Measurements from ENCODE around the gene VAPB. TPM values are rescaled to one million over a fixed set of nuclear protein-coding genes. Genes with fewer than 3 reads are reported as not detected.

VAPB gene
- total RNA-seq, 1 experiment from 2014 or later, result 51.1 TPM

DNA sequence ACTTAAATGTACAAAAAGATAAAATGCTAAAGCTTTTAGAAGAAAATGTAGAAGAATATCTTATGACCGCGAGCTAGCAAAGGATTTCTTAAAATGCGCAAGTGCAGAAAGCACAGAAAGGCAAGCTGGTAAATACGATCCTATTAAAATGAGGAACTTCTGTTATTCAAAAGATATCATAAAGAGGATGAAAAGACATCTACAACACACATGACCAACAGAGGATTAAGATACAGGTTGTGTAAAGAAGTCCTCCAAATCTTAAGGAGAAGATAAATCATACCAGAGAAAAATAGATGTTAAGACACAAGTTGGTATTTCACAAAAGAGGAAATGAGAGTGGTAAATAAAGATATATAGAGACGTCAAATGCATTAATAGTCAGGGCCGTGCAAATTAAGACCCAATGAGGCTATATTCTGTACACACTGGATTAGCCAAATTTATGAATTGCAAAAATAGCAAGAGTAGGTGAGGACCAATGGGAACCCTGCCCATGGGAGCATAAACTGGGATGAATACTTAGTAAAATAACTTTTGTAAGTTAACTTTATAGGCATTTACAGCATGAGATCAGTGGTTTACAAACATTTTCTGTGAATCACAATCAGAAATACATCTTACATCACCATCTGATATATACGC lies 103.2 kb downstream of the VAPB start:
- intact Hi-C loops (cut with micrococcal nuclease), result no loop called here
- H3K9me2 ChIP-seq (ENCODE audit: insufficient read depth), result no peaks in the 10 kb centered on the region
- peaks cover 3 to 4% of the 10 kb centered on the region in 2 experiments; a peak in 1 of 4 replicates for H3K9me3 ChIP-seq (ENCODE audit: control insufficient read depth in 1 of 2, insufficient read depth in 1 of 2, low read depth in 1 of 2, low read length in 2 of 2)
- ATAC-seq (no peak), DNase-seq (ENCODE audit: low read depth, low spot score) (no peak)
- POLR2A ChIA-PET, result no interaction called here
- CTCF ChIA-PET, result interaction anchor here (1.3 kb wide), 1 partner anchor 11 kb away, joined by 4 read pairs; no protein-coding TSS in a partner anchor
- H3K27me3 ChIP-seq (ENCODE audit: insufficient read depth, low read length), result 0 out of 2 replicates have a peak, but pooled peaks cover 3% of the 10 kb centered on the region
- H3K79me2 ChIP-seq (ENCODE audit: insufficient read depth, low read length), result no peaks in the 10 kb centered on the region
- no peaks in the 10 kb centered on the region for H4K20me1 ChIP-seq (ENCODE audit: insufficient read depth)
- no peak overlapping the region for H3K9ac ChIP-seq (ENCODE audit: low read length)
- no peaks in the 10 kb centered on the region for H3K36me3 ChIP-seq (ENCODE audit: control insufficient read depth in 1 of 2, insufficient read depth in 2 of 2, low read length in 2 of 2)
- no peak overlapping the region for H2AFZ ChIP-seq (ENCODE audit: low read depth, low read length, poor library complexity, severe bottlenecking)
- H3K4me1 ChIP-seq (ENCODE audit: control insufficient read depth in 1 of 2, insufficient read depth in 2 of 2, low read length in 2 of 2), result no peaks in the 10 kb centered on the region
- no peak overlapping the region for H3K4me3 ChIP-seq (replicated peaks in 1 of 2; ENCODE audit: low read depth in 1 of 2, low read length in 2 of 2)
- H3K27ac ChIP-seq (ENCODE audit: low read depth, low read length), result no peak overlapping the region
- RAD21 ChIA-PET (ENCODE audit: low non-redundant PET in 1 of 2, low total read pairs in 2 of 2, uncharacterized antibody in 2 of 2, unreplicated experiment in 2 of 2), result no interaction called here
- TF ChIP-seq, protein P1, sequence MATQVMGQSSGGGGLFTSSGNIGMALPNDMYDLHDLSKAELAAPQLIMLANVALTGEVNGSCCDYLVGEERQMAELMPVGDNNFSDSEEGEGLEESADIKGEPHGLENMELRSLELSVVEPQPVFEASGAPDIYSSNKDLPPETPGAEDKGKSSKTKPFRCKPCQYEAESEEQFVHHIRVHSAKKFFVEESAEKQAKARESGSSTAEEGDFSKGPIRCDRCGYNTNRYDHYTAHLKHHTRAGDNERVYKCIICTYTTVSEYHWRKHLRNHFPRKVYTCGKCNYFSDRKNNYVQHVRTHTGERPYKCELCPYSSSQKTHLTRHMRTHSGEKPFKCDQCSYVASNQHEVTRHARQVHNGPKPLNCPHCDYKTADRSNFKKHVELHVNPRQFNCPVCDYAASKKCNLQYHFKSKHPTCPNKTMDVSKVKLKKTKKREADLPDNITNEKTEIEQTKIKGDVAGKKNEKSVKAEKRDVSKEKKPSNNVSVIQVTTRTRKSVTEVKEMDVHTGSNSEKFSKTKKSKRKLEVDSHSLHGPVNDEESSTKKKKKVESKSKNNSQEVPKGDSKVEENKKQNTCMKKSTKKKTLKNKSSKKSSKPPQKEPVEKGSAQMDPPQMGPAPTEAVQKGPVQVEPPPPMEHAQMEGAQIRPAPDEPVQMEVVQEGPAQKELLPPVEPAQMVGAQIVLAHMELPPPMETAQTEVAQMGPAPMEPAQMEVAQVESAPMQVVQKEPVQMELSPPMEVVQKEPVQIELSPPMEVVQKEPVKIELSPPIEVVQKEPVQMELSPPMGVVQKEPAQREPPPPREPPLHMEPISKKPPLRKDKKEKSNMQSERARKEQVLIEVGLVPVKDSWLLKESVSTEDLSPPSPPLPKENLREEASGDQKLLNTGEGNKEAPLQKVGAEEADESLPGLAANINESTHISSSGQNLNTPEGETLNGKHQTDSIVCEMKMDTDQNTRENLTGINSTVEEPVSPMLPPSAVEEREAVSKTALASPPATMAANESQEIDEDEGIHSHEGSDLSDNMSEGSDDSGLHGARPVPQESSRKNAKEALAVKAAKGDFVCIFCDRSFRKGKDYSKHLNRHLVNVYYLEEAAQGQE (IDR thresholded peaks at IDR 0.05; ENCODE audit: low read depth), result no peak
- TF ChIP-seq EZH2phosphoT487 (IDR thresholded peaks at IDR 0.05; ENCODE audit: borderline replicate concordance) (no peak), SP1 (IDR thresholded peaks at IDR 0.05; ENCODE audit: low read depth) (no peak), SRF (IDR thresholded peaks at IDR 0.05; ENCODE audit: low read depth) (no peak), RAD21 (IDR thresholded peaks at IDR 0.05; ENCODE audit: low read depth) (no peak), EGR1 (IDR thresholded peaks at IDR 0.05; ENCODE audit: low read depth) (no peak)
- TF ChIP-seq, protein P2, sequence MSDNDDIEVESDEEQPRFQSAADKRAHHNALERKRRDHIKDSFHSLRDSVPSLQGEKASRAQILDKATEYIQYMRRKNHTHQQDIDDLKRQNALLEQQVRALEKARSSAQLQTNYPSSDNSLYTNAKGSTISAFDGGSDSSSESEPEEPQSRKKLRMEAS (IDR thresholded peaks at IDR 0.05), result no peak
- no peak overlapping the region for H3K4me2 ChIP-seq (ENCODE audit: low read length)
- no TSS peak for BruUV-seq (replicated peaks)
